ENCODE measurements around the gene GCN1.

GRCh38 chr12:120101182-120101581, 93.3 kb downstream of the GCN1 start:
- TF ChIP-seq CTCF (IDR thresholded peaks at IDR 0.05) (no peak), ZFP36 (IDR thresholded peaks at IDR 0.05; ENCODE audit: borderline replicate concordance, partially characterized antibody) (no peak), CEBPB (IDR thresholded peaks at IDR 0.05) (no peak), POLR2A (IDR thresholded peaks at IDR 0.05; ENCODE audit: low read length) (no peak), PHF8 (IDR thresholded peaks at IDR 0.05; ENCODE audit: borderline replicate concordance, low read depth) (no peak), SMC3 (IDR thresholded peaks at IDR 0.05) (no peak), E2F6 (IDR thresholded peaks at IDR 0.05; ENCODE audit: borderline replicate concordance, low read depth) (no peak), JUN (IDR thresholded peaks at IDR 0.05) (no peak), EP300 (IDR thresholded peaks at IDR 0.05) (no peak), CBX2 (IDR thresholded peaks at IDR 0.05; ENCODE audit: borderline replicate concordance, low read depth) (no peak)
- TF ChIP-seq, protein P1, sequence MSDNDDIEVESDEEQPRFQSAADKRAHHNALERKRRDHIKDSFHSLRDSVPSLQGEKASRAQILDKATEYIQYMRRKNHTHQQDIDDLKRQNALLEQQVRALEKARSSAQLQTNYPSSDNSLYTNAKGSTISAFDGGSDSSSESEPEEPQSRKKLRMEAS (IDR thresholded peaks at IDR 0.05): no peak
- TF ChIP-seq, protein P2, sequence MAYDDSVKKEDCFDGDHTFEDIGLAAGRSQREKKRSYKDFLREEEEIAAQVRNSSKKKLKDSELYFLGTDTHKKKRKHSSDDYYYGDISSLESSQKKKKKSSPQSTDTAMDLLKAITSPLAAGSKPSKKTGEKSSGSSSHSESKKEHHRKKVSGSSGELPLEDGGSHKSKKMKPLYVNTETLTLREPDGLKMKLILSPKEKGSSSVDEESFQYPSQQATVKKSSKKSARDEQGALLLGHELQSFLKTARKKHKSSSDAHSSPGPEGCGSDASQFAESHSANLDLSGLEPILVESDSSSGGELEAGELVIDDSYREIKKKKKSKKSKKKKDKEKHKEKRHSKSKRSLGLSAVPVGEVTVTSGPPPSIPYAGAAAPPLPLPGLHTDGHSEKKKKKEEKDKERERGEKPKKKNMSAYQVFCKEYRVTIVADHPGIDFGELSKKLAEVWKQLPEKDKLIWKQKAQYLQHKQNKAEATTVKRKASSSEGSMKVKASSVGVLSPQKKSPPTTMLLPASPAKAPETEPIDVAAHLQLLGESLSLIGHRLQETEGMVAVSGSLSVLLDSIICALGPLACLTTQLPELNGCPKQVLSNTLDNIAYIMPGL (CRISPR knock-in tag; IDR thresholded peaks at IDR 0.05; ENCODE audit: borderline replicate concordance): no peak
- TF ChIP-seq, protein P3, sequence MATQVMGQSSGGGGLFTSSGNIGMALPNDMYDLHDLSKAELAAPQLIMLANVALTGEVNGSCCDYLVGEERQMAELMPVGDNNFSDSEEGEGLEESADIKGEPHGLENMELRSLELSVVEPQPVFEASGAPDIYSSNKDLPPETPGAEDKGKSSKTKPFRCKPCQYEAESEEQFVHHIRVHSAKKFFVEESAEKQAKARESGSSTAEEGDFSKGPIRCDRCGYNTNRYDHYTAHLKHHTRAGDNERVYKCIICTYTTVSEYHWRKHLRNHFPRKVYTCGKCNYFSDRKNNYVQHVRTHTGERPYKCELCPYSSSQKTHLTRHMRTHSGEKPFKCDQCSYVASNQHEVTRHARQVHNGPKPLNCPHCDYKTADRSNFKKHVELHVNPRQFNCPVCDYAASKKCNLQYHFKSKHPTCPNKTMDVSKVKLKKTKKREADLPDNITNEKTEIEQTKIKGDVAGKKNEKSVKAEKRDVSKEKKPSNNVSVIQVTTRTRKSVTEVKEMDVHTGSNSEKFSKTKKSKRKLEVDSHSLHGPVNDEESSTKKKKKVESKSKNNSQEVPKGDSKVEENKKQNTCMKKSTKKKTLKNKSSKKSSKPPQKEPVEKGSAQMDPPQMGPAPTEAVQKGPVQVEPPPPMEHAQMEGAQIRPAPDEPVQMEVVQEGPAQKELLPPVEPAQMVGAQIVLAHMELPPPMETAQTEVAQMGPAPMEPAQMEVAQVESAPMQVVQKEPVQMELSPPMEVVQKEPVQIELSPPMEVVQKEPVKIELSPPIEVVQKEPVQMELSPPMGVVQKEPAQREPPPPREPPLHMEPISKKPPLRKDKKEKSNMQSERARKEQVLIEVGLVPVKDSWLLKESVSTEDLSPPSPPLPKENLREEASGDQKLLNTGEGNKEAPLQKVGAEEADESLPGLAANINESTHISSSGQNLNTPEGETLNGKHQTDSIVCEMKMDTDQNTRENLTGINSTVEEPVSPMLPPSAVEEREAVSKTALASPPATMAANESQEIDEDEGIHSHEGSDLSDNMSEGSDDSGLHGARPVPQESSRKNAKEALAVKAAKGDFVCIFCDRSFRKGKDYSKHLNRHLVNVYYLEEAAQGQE (IDR thresholded peaks at IDR 0.05): no peak
- TF ChIP-seq, protein P4, sequence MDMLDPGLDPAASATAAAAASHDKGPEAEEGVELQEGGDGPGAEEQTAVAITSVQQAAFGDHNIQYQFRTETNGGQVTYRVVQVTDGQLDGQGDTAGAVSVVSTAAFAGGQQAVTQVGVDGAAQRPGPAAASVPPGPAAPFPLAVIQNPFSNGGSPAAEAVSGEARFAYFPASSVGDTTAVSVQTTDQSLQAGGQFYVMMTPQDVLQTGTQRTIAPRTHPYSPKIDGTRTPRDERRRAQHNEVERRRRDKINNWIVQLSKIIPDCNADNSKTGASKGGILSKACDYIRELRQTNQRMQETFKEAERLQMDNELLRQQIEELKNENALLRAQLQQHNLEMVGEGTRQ (IDR thresholded peaks at IDR 0.05): no peak
